PFSK-1 (cell line): ENCODE data around the gene UTP14C.

Experiments
- FOXP2 ChIP-seq: optimal IDR thresholded peaks from 2 replicates; pipeline ENCODE3; 2011; ENCODE audit warnings: borderline replicate concordance, control low read depth, inconsistent platforms; ENCODE audit not compliant: insufficient read depth; ENCODE audit errors: extremely low read length, extremely low read depth
- POLR2AphosphoS5 ChIP-seq: IDR thresholded peaks from 2 replicates; pipeline ENCODE4 v1.6.1; 2012; ENCODE audit warnings: low read depth, mild to moderate bottlenecking, control low read depth, low read length, moderate library complexity
- REST ChIP-seq, 2 experiments: IDR thresholded peaks; 2 replicates each; pipeline versions ENCODE4 v1.6.1 to v1.8.0; 2011 to 2012; ENCODE audit warnings: low read depth in 2 of 2, low read length in 2 of 2, control low read depth in 1 of 2, inconsistent platforms in 1 of 2, mild to moderate bottlenecking in 1 of 2, moderate library complexity in 1 of 2; ENCODE audit not compliant: insufficient read depth in 1 of 2
- SIN3A ChIP-seq: IDR thresholded peaks from 2 replicates; pipeline ENCODE4 v1.6.1; 2012; ENCODE audit warnings: mild to moderate bottlenecking, low read length, moderate library complexity, borderline replicate concordance; ENCODE audit not compliant: insufficient read depth
- TAF1 ChIP-seq: IDR thresholded peaks from 2 replicates; pipeline ENCODE4 v1.6.1; 2012; ENCODE audit warnings: low read length, control low read depth, borderline replicate concordance; ENCODE audit not compliant: insufficient read depth

UTP14C gene

GRCh38 chr13:52047463-52047862, 23.0 kb downstream of the UTP14C start:
- TF ChIP-seq FOXP2 (no peak), SIN3A (no peak), REST (IDR thresholded peaks at IDR 0.05; ENCODE audit: insufficient read depth in 1 of 2, low read depth in 2 of 2, low read length in 2 of 2) (no peak), POLR2AphosphoS5 (no peak), TAF1 (no peak)

- TF ChIP-seq REST (IDR thresholded peaks at IDR 0.05; ENCODE audit: insufficient read depth in 1 of 2, low read depth in 2 of 2, low read length in 2 of 2) (no peak), FOXP2 (no peak), TAF1 (no peak), POLR2AphosphoS5 (no peak), SIN3A (no peak)
These were observed 24.0 kb downstream of the UTP14C start for GRCh38 chr13:52048516-52048915.

GRCh38 chr13:52051400-52051799, 26.9 kb downstream of the UTP14C start:
- no peak for TF ChIP-seq REST (IDR thresholded peaks at IDR 0.05; ENCODE audit: insufficient read depth in 1 of 2, low read depth in 2 of 2, low read length in 2 of 2)
- TF ChIP-seq FOXP2 = no peak
- no peak for TF ChIP-seq POLR2AphosphoS5
- no peak for TF ChIP-seq SIN3A
- no peak for TF ChIP-seq TAF1

GRCh38 chr13:52053460-52053859, 29.0 kb downstream of the UTP14C start:
- TF ChIP-seq SIN3A = no peak
- no peak for TF ChIP-seq FOXP2
- TF ChIP-seq POLR2AphosphoS5 = no peak
- no peak for TF ChIP-seq TAF1
- no peak for TF ChIP-seq REST (IDR thresholded peaks at IDR 0.05; ENCODE audit: insufficient read depth in 1 of 2, low read depth in 2 of 2, low read length in 2 of 2)

GRCh38 chr13:52061587-52061986, 37.1 kb downstream of the UTP14C start:
- TF ChIP-seq REST (IDR thresholded peaks at IDR 0.05; ENCODE audit: insufficient read depth in 1 of 2, low read depth in 2 of 2, low read length in 2 of 2) (no peak), POLR2AphosphoS5 (no peak), TAF1 (no peak), FOXP2 (no peak), SIN3A (no peak)
